WTC11 (cell line): ENCODE measurements around the gene WNT5B. TPM values are rescaled to one million over a fixed set of nuclear protein-coding genes. Genes with fewer than 3 reads are reported as not detected.

Source experiments
- ATAC-seq: fragments of 200-7000 bp; cut with Tn5 transposase; 2 replicates; pipeline ENCODE4 v1.10.0; 2021; ENCODE audit warnings: mild to moderate bottlenecking, moderate library complexity
- CTCF ChIA-PET: fragments of 300-600 bp; sonication (Branson Sonifier 250); formaldehyde crosslinking; loops from one replicate; lab custom pipeline; 2021; ENCODE audit warnings: antibody characterized with exemption; lab: Charles Lee
- POLR2A ChIA-PET: fragments of 350-600 bp; sonication (Branson Sonifier 250); formaldehyde crosslinking; loops from one replicate; lab custom pipeline; 2021; ENCODE audit warnings: antibody characterized with exemption; lab: Charles Lee
- DNase-seq: peaks from one replicate; pipeline ENCODE4 v3.0.0; 2021; ENCODE audit warnings: low spot score
- H3K27ac Mint-ChIP-seq: 2 replicates; pipeline ENCODE4 v1.8.0; 2021; ENCODE audit warnings: mixed read lengths
- H3K27me3 Mint-ChIP-seq: 2 replicates; pipeline ENCODE4 v1.8.0; 2021; ENCODE audit warnings: low read depth, mild to moderate bottlenecking, moderate library complexity, mixed read lengths
- H3K36me3 Mint-ChIP-seq: 2 replicates; pipeline ENCODE4 v1.8.0; 2021; ENCODE audit warnings: mixed read lengths
- H3K4me1 Mint-ChIP-seq: 2 replicates; pipeline ENCODE4 v1.8.0; 2022; ENCODE audit warnings: mixed read lengths
- H3K4me3 Mint-ChIP-seq: 2 replicates; pipeline ENCODE4 v1.8.0; 2021; ENCODE audit warnings: mild to moderate bottlenecking, moderate library complexity, mixed read lengths
- H3K9me3 Mint-ChIP-seq: 2 replicates; pipeline ENCODE4 v1.8.0; 2021; ENCODE audit warnings: mixed read lengths
- ATF2 ChIP-seq: sonication (generic); formaldehyde crosslinking; IDR thresholded peaks from 2 replicates; pipeline ENCODE4 v1.8.1; 2022; ENCODE audit warnings: low read depth, missing genetic modification reagents, borderline replicate concordance
- CREM ChIP-seq: sonication (generic); formaldehyde crosslinking; IDR thresholded peaks from 2 replicates; pipeline ENCODE4 v1.8.1; 2022; ENCODE audit warnings: mild to moderate bottlenecking, missing genetic modification reagents, moderate library complexity
- E2F4 ChIP-seq: sonication (generic); formaldehyde crosslinking; IDR thresholded peaks from 2 replicates; pipeline ENCODE4 v1.8.1; 2022; ENCODE audit warnings: low read depth, mild to moderate bottlenecking, moderate library complexity, missing genetic modification reagents, borderline replicate concordance
- ELF4 ChIP-seq: sonication (generic); formaldehyde crosslinking; IDR thresholded peaks from 2 replicates; pipeline ENCODE4 v1.8.1; 2022; ENCODE audit warnings: low read depth, mild to moderate bottlenecking, moderate library complexity, missing genetic modification reagents
- ERG ChIP-seq: fragments of 250-450 bp; sonication (Bioruptor Pico); IDR thresholded peaks from 2 replicates; pipeline ENCODE4 v1.8.0; 2021; ENCODE audit warnings: mild to moderate bottlenecking
- GABPB1 ChIP-seq: sonication (generic); formaldehyde crosslinking; IDR thresholded peaks from 2 replicates; pipeline ENCODE4 v1.8.1; 2023; ENCODE audit warnings: mild to moderate bottlenecking, missing genetic modification reagents
- GRHL2 ChIP-seq: fragments of 250-450 bp; sonication (Bioruptor Pico); IDR thresholded peaks from 2 replicates; pipeline ENCODE4 v1.8.0; 2022; ENCODE audit warnings: mild to moderate bottlenecking, moderate library complexity; ENCODE audit not compliant: insufficient replicate concordance, severe bottlenecking
- GTF2I ChIP-seq: fragments of 250-450 bp; sonication (Bioruptor Pico); conservative IDR thresholded peaks from 2 replicates; pipeline ENCODE4 v1.4.0; 2021; ENCODE audit warnings: mild to moderate bottlenecking
- HMGA2 ChIP-seq: fragments of 250-450 bp; sonication (Bioruptor Pico); IDR thresholded peaks from 2 replicates; pipeline ENCODE4 v1.4.0; 2021; ENCODE audit warnings: mild to moderate bottlenecking, moderate library complexity
- IRF2 ChIP-seq: sonication (generic); formaldehyde crosslinking; IDR thresholded peaks from 2 replicates; pipeline ENCODE4 v1.8.0; 2022; ENCODE audit warnings: low read depth, missing genetic modification reagents, borderline replicate concordance
- KAT7 ChIP-seq: sonication (generic); formaldehyde crosslinking; IDR thresholded peaks from 2 replicates; pipeline ENCODE4 v1.8.1; 2023; ENCODE audit warnings: missing genetic modification reagents, mild to moderate bottlenecking, borderline replicate concordance
- MLX ChIP-seq: sonication (generic); formaldehyde crosslinking; IDR thresholded peaks from 2 replicates; pipeline ENCODE4 v1.8.1; 2023; ENCODE audit warnings: mild to moderate bottlenecking, missing genetic modification reagents, moderate library complexity
- MYBL2 ChIP-seq: sonication (generic); formaldehyde crosslinking; IDR thresholded peaks from 2 replicates; pipeline ENCODE4 v1.8.1; 2023; ENCODE audit warnings: mild to moderate bottlenecking, moderate library complexity, missing genetic modification reagents
- NFYB ChIP-seq: sonication (generic); formaldehyde crosslinking; conservative IDR thresholded peaks from 2 replicates; pipeline ENCODE4 v1.8.0; 2022; ENCODE audit warnings: low read depth, missing genetic modification reagents
- NR1H2 ChIP-seq: sonication (generic); formaldehyde crosslinking; IDR thresholded peaks from 2 replicates; pipeline ENCODE4 v1.9.0; 2021; ENCODE audit warnings: mild to moderate bottlenecking, moderate library complexity, missing genetic modification reagents
- USF1 ChIP-seq: sonication (generic); formaldehyde crosslinking; IDR thresholded peaks from 2 replicates; pipeline ENCODE4 v1.8.0; 2022; ENCODE audit warnings: mild to moderate bottlenecking, missing genetic modification reagents
- ZBTB21 ChIP-seq: sonication (generic); formaldehyde crosslinking; IDR thresholded peaks from 2 replicates; pipeline ENCODE4 v1.8.1; 2023; ENCODE audit warnings: mild to moderate bottlenecking, missing genetic modification reagents, borderline replicate concordance
- ZNF138 ChIP-seq: sonication (generic); formaldehyde crosslinking; conservative IDR thresholded peaks from 2 replicates; pipeline ENCODE4 v1.8.1; 2022; ENCODE audit warnings: mild to moderate bottlenecking, moderate library complexity, missing genetic modification reagents
- ZNF317 ChIP-seq: sonication (generic); formaldehyde crosslinking; IDR thresholded peaks from 2 replicates; pipeline ENCODE4 v1.8.1; 2023; ENCODE audit warnings: low read depth, mild to moderate bottlenecking, moderate library complexity, missing genetic modification reagents, borderline replicate concordance
- ZNF425 ChIP-seq: fragments of 250-450 bp; sonication (Bioruptor Pico); conservative IDR thresholded peaks from 2 replicates; pipeline ENCODE4 v1.9.0; 2021; ENCODE audit warnings: mild to moderate bottlenecking
- total RNA-seq: library from RNA; stranded (reverse); gene quantifications from 3 replicates; pipeline ENCODE4 v1.2.3, GENCODE V29; 2021

Gene WNT5B
- total RNA-seq, 1 experiment from 2014 or later, result 4.5 TPM

GRCh38 chr12:1619159-1619558 lies 9.9 kb upstream of the WNT5B start:
- CTCF ChIA-PET, result interaction anchor here (0.8 to 1.2 kb wide), 2 partner anchors 14 to 16 kb away, joined by 3 to 6 read pairs; no protein-coding TSS in a partner anchor
- POLR2A ChIA-PET, result interaction anchor here (0.6 kb wide), 1 partner anchor 602 kb away, joined by 3 read pairs; no protein-coding TSS in a partner anchor
- DNase-seq (no peak), ATAC-seq (no peak)
- TF ChIP-seq GRHL2 (CRISPR knock-in tag) (no peak), MLX (CRISPR knock-in tag) (no peak), NR1H2 (no peak), ERG (CRISPR knock-in tag) (no peak), MYBL2 (CRISPR knock-in tag) (no peak), HMGA2 (no peak), ELF4 (CRISPR knock-in tag) (no peak), IRF2 (CRISPR knock-in tag) (no peak), E2F4 (CRISPR knock-in tag) (no peak), NFYB (CRISPR knock-in tag) (no peak), ZNF317 (CRISPR knock-in tag) (no peak), KAT7 (CRISPR knock-in tag) (no peak), USF1 (CRISPR knock-in tag) (no peak), CREM (CRISPR knock-in tag) (no peak), ZNF425 (CRISPR knock-in tag) (no peak), ZNF138 (CRISPR knock-in tag) (no peak), GTF2I (CRISPR knock-in tag) (no peak)
- H3K9me3 Mint-ChIP-seq, result no peaks in the 10 kb centered on the region
- H3K36me3 Mint-ChIP-seq, result no peaks in the 10 kb centered on the region
- H3K27me3 Mint-ChIP-seq, result peaks cover 22% of the 10 kb centered on the region
- H3K4me1 Mint-ChIP-seq, result peaks cover 15% of the 10 kb centered on the region; the same call in 1 of the 2 replicates
- H3K4me3 Mint-ChIP-seq, result no peak overlapping the region
- no peak overlapping the region for H3K27ac Mint-ChIP-seq

GRCh38 chr12:1619587-1619986 lies 9.4 kb upstream of the WNT5B start:
- Mint-ChIP-seq H3K4me3 (no peak overlapping the region), H3K27ac (no peak overlapping the region), H3K9me3 (no peaks in the 10 kb centered on the region), H3K36me3 (no peaks in the 10 kb centered on the region), H3K4me1 (peaks cover 18% of the 10 kb centered on the region), H3K27me3 (peaks cover 22% of the 10 kb centered on the region)
- TF ChIP-seq GABPB1 (CRISPR knock-in tag) (no peak), ATF2 (CRISPR knock-in tag) (no peak), ZBTB21 (no peak), ZNF425 (CRISPR knock-in tag) (no peak)
- ATAC-seq, result no peak
- DNase-seq, result no peak
- ChIA-PET POLR2A (interaction anchor here (0.6 kb wide), 1 partner anchor 603 kb away, joined by 3 read pairs; no protein-coding TSS in a partner anchor), CTCF (interaction anchor here (0.8 to 1.2 kb wide), 2 partner anchors 15 kb away, joined by 3 to 6 read pairs; no protein-coding TSS in a partner anchor)
